ENCODE data around the gene BSCL2. TPM values are rescaled to one million over a fixed set of nuclear protein-coding genes. Genes with fewer than 3 reads are reported as not detected.
A peak's percentile ranks its signal among the peaks of the same experiment; 100 is the strongest.
"Not testable (repeated sequence)": the region's sequence is repeated elsewhere in the genome, so short reads cannot be mapped to it uniquely, and the experiment has no call there.

BSCL2 gene
- total RNA-seq, 2 donors from 2014 or later, result 28.8 to 42.6 TPM

- no peaks in the 10 kb centered on the region for H3K9me3 Mint-ChIP-seq
- H3K27ac Mint-ChIP-seq, result peak overlapping the region; percentile 96
- ATAC-seq (peak in 1 of 2 donors; percentile 61), DNase-seq (ENCODE audit: low spot score in 2 of 2) (no peak)
- H3K36me3 Mint-ChIP-seq, result peaks cover 8 to 12% of the 10 kb centered on the region in 2 donors
Measured at GRCh38 chr11:62652161-62653006, 54.8 kb downstream of the BSCL2 start.

DNA sequence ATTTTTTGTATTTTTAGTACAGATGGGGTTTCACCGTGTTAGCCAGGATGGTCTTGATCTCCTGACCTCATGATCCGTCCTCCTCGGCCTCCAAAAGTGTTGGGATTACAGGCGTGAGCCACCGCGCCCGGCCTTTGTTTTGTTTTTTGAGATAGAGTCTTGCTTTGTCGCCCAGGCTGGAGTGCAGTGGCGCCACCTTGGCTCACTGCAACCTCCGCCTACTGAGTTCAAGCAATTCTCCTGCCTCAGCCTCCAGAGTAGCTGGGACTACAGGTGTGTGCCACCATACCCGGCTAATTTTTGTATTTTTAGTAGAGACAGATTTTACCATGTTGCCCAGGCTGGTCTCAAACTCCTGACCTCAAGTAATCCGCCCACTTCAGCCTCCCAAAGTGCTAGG is 56.9 kb downstream of the BSCL2 start:
- H3K27ac Mint-ChIP-seq; H3K9me3 Mint-ChIP-seq; DNase-seq (ENCODE audit: low spot score in 2 of 2); ATAC-seq: not testable (repeated sequence)
- H3K36me3 Mint-ChIP-seq, result peaks cover 16 to 19% of the 10 kb centered on the region in 2 donors

DNA sequence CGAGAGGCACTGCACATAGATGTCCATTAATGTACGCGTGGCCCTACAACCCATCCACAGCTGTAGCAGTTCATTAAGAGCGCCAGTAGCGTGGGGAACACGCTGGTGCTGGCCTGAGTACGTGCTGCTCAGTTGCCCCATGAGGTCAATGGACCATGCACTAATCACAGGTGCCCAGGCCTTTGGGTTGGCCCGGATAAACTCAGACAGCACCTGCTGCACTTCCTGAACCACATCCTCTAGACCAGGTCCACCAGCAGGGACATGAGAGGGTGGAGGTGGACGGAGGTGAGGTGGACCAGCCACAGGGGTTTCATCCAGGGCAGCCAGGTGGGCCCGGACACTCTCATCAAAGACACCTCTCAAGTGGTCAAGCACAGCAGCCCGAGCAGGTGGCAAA is 57.7 kb downstream of the BSCL2 start:
- H3K9me3 Mint-ChIP-seq, result no peaks in the 10 kb centered on the region
- no peak overlapping the region for H3K27ac Mint-ChIP-seq
- DNase-seq (ENCODE audit: low spot score in 2 of 2) (no peak), ATAC-seq (no peak)
- peaks cover 19 to 20% of the 10 kb centered on the region in 2 donors for H3K36me3 Mint-ChIP-seq

GRCh38 chr11:62648967-62649364 is 58.3 kb downstream of the BSCL2 start:
- no peak overlapping the region for H3K27ac Mint-ChIP-seq
- ATAC-seq, result no peak
- no peak for DNase-seq (ENCODE audit: low spot score in 2 of 2)
- peaks cover 19 to 20% of the 10 kb centered on the region in 2 donors for H3K36me3 Mint-ChIP-seq
- H3K9me3 Mint-ChIP-seq, result no peaks in the 10 kb centered on the region

GRCh38 chr11:62648185-62648966 is 58.8 kb downstream of the BSCL2 start:
- ATAC-seq, result no peak
- DNase-seq (ENCODE audit: low spot score in 2 of 2), result no peak
- Mint-ChIP-seq H3K9me3 (no peaks in the 10 kb centered on the region), H3K27ac (no peak overlapping the region), H3K36me3 (peaks cover 18 to 19% of the 10 kb centered on the region in 2 donors)

- Mint-ChIP-seq H3K27ac (no peak overlapping the region), H3K9me3 (no peaks in the 10 kb centered on the region)
Measured at GRCh38 chr11:62647609-62648005, 59.6 kb downstream of the BSCL2 start.

GRCh38 chr11:62646825-62647608 is 60.2 kb downstream of the BSCL2 start:
- peak; percentile 0 to 3 for ATAC-seq
- Mint-ChIP-seq H3K36me3 (peaks cover 12 to 17% of the 10 kb centered on the region in 2 donors), H3K27ac (peak overlapping the region; percentile 92 to 98), H3K9me3 (no peaks in the 10 kb centered on the region)
- no peak for DNase-seq (ENCODE audit: low spot score in 2 of 2)

More at GRCh38 chr11:62647609-62648005, 59.6 kb downstream of the BSCL2 start:
- no peak for ATAC-seq
- H3K36me3 Mint-ChIP-seq, result peaks cover 14 to 21% of the 10 kb centered on the region in 2 donors
- DNase-seq (ENCODE audit: low spot score in 2 of 2), result no peak

- Mint-ChIP-seq H3K36me3 (peaks cover 12 to 17% of the 10 kb centered on the region in 2 donors), H3K27ac (peak within 1 kb of the TSS; percentile 92 to 98), H3K9me3 (no peaks in the 10 kb centered on the region)
- peak; percentile 99 to 100 for ATAC-seq
- DNase-seq (ENCODE audit: low spot score in 2 of 2), result peak; percentile 98
Measured at GRCh38 chr11:62645946-62646824, 61.0 kb downstream of the BSCL2 start, which contains the start of gene GANAB. Gene GANAB, minus strand, starts transcription at chr11:62646613. Its CDS starts 14 bp downstream, at chr11:62646599.

- H3K27ac Mint-ChIP-seq, result peak overlapping the region; percentile 92 to 98
- no peak for ATAC-seq
- H3K9me3 Mint-ChIP-seq, result no peaks in the 10 kb centered on the region
- no peak for DNase-seq (ENCODE audit: low spot score in 2 of 2)
- H3K36me3 Mint-ChIP-seq, result peaks cover 12 to 22% of the 10 kb centered on the region in 2 donors
Measured at GRCh38 chr11:62645671-62645945, 61.6 kb downstream of the BSCL2 start.

- peaks cover 18 to 25% of the 10 kb centered on the region in 2 donors for H3K36me3 Mint-ChIP-seq
- H3K27ac Mint-ChIP-seq, result peak overlapping the region; percentile 40 to 92
- peaks cover 0 to 5% of the 10 kb centered on the region in 2 donors for H3K9me3 Mint-ChIP-seq
- DNase-seq (ENCODE audit: low spot score in 2 of 2) (no peak), ATAC-seq (no peak)
Measured at GRCh38 chr11:62644220-62644619, 63.0 kb downstream of the BSCL2 start.

Other genes with a start within 250 kb of the BSCL2 start
- gene AHNAK, start 160.6 kb downstream of the BSCL2 start, total RNA-seq, result 10 to 100 TPM; 17.6 to 97.3 TPM
- gene EEF1G, start 133.5 kb downstream of the BSCL2 start, total RNA-seq, result 1,000 to 10,000 TPM; 1,622 to 2,023 TPM
- gene TUT1, start 115.9 kb downstream of the BSCL2 start, total RNA-seq, result 10 to 100 TPM; 31.8 to 34.9 TPM
- 100 to 1,000 TPM; 180 to 259 TPM for gene MTA2, start 105.6 kb downstream of the BSCL2 start, total RNA-seq
- gene EML3, start 94.6 kb downstream of the BSCL2 start, total RNA-seq, result 100 to 1,000 TPM; 104 to 141 TPM
- 1 to 10 TPM; 1.1 to 1.9 TPM for gene ROM1, start 94.2 kb downstream of the BSCL2 start, total RNA-seq
- gene B3GAT3, start 85.4 kb downstream of the BSCL2 start, total RNA-seq, result 10 to 100 TPM; 69.6 to 79.5 TPM
- gene GANAB, start 60.8 kb downstream of the BSCL2 start, total RNA-seq, result 100 to 1,000 TPM; 187 to 241 TPM
- gene INTS5, start 54.1 kb downstream of the BSCL2 start, total RNA-seq, result 10 to 100 TPM; 11.8 to 32.5 TPM
- gene C11orf98, start 42.2 kb downstream of the BSCL2 start, total RNA-seq, result 100 to 1,000 TPM in 1 of 2 donors, 10 to 100 TPM in 1; 62.0 to 103 TPM
- gene CSKMT, start 42.1 kb downstream of the BSCL2 start, total RNA-seq, result 10 to 100 TPM; 20.7 to 34.4 TPM
- gene UQCC3, start 35.8 kb downstream of the BSCL2 start, total RNA-seq, result 1 to 10 TPM in 1 of 2 donors, under 1 TPM in 1; 0.87 to 4.7 TPM
- gene LBHD1, start 35.2 kb downstream of the BSCL2 start, total RNA-seq, result 10 to 100 TPM; 16.6 to 24.3 TPM
- 100 to 1,000 TPM in 1 of 2 donors, 10 to 100 TPM in 1; 97.2 to 129 TPM for gene UBXN1, start 28.4 kb downstream of the BSCL2 start, total RNA-seq
- under 1 TPM; 0.48 to 0.49 TPM for gene LRRN4CL, start 17.9 kb downstream of the BSCL2 start, total RNA-seq
- gene GNG3, start 252 bp upstream of the BSCL2 start, total RNA-seq, result not detected
- 10 to 100 TPM; 54.4 to 63.2 TPM for gene HNRNPUL2, start 20.0 kb upstream of the BSCL2 start, total RNA-seq
- 10 to 100 TPM; 55.6 to 68.9 TPM for gene TTC9C, start 21.1 kb upstream of the BSCL2 start, total RNA-seq
- gene ZBTB3, start 46.7 kb upstream of the BSCL2 start, total RNA-seq, result 10 to 100 TPM in 1 of 2 donors, 1 to 10 TPM in 1; 7.8 to 23.9 TPM
- 100 to 1,000 TPM; 116 to 172 TPM for gene POLR2G, start 54.2 kb upstream of the BSCL2 start, total RNA-seq
- gene TAF6L, start 64.0 kb upstream of the BSCL2 start, total RNA-seq, result 10 to 100 TPM; 16.7 to 32.2 TPM
- gene TMEM179B, start 80.0 kb upstream of the BSCL2 start, total RNA-seq, result 10 to 100 TPM; 19.5 to 20.9 TPM
- 10 to 100 TPM in 1 of 2 donors, 1 to 10 TPM in 1; 8.9 to 11.3 TPM for gene TMEM223, start 84.6 kb upstream of the BSCL2 start, total RNA-seq
- gene NXF1, start 98.0 kb upstream of the BSCL2 start, total RNA-seq, result 100 to 1,000 TPM; 104 to 132 TPM
- gene STX5, start 124.6 kb upstream of the BSCL2 start, total RNA-seq, result 10 to 100 TPM; 23.0 to 61.3 TPM
- under 1 TPM in 1 of 2 donors, not detected in 1; 0.70 TPM for gene TEX54, start 125.4 kb upstream of the BSCL2 start, total RNA-seq
- gene WDR74, start 132.2 kb upstream of the BSCL2 start, total RNA-seq, result 100 to 1,000 TPM in 1 of 2 donors, 10 to 100 TPM in 1; 87.2 to 105 TPM
- 100 to 1,000 TPM; 295 to 308 TPM for gene SLC3A2, start 173.5 kb upstream of the BSCL2 start, total RNA-seq
- not detected for gene CHRM1, start 213.9 kb upstream of the BSCL2 start, total RNA-seq

Data from activated naive CD4-positive, alpha-beta T cell treated with anti-CD3 and anti-CD28 coated beads, Interleukin-2, amount 50 U/mL, for 72 hours (primary cell).